GM21526 (cell line): ENCODE measurements around the gene TNNT3.

Source experiments
- ATAC-seq: cut with Tn5 transposase; IDR thresholded peaks from one replicate; pipeline ENCODE4 v1.9.1; 2021; ENCODE audit warnings: moderate library complexity; ENCODE audit not compliant: unreplicated experiment, low FRiP score

Gene TNNT3

GRCh38 chr11:1947592-1948237 is 28.2 kb downstream of the TNNT3 start:
- no peak for ATAC-seq

GRCh38 chr11:1948389-1948788 is 28.9 kb downstream of the TNNT3 start:
- no peak for ATAC-seq

- no peak for ATAC-seq
Measured at GRCh38 chr11:1949302-1949701, 29.8 kb downstream of the TNNT3 start.

GRCh38 chr11:1949922-1950321 is 30.4 kb downstream of the TNNT3 start:
- no peak for ATAC-seq

- no peak for ATAC-seq
Measured at GRCh38 chr11:1952806-1953482, 33.4 kb downstream of the TNNT3 start.

GRCh38 chr11:1953489-1954266 is 34.2 kb downstream of the TNNT3 start:
- ATAC-seq: no peak

- ATAC-seq: no peak
Measured at GRCh38 chr11:1958367-1958766, 38.9 kb downstream of the TNNT3 start.

GRCh38 chr11:1959786-1960185 is 40.3 kb downstream of the TNNT3 start:
- ATAC-seq: no peak

- ATAC-seq: no peak
Measured at GRCh38 chr11:1963864-1964263, 44.4 kb downstream of the TNNT3 start.

GRCh38 chr11:1964348-1964747 is 44.8 kb downstream of the TNNT3 start:
- ATAC-seq: no peak

GRCh38 chr11:1964955-1965354 is 45.5 kb downstream of the TNNT3 start:
- ATAC-seq: no peak

- no peak for ATAC-seq
Measured at GRCh38 chr11:1966531-1966930, 47.0 kb downstream of the TNNT3 start.

GRCh38 chr11:1967641-1968225 is 48.2 kb downstream of the TNNT3 start:
- ATAC-seq: no peak

- ATAC-seq: no peak
Measured at GRCh38 chr11:1968454-1969002, 49.0 kb downstream of the TNNT3 start.

GRCh38 chr11:1969035-1969434 is 49.5 kb downstream of the TNNT3 start:
- ATAC-seq: no peak

GRCh38 chr11:1969776-1970175 is 50.3 kb downstream of the TNNT3 start:
- ATAC-seq: no peak

GRCh38 chr11:1970956-1971355 is 51.5 kb downstream of the TNNT3 start:
- no peak for ATAC-seq

- no peak for ATAC-seq
Measured at GRCh38 chr11:1975185-1975584, 55.7 kb downstream of the TNNT3 start.

- ATAC-seq: no peak
Measured at GRCh38 chr11:1978720-1979473, 59.4 kb downstream of the TNNT3 start.

GRCh38 chr11:1979607-1980006 is 60.1 kb downstream of the TNNT3 start:
- no peak for ATAC-seq
